ENCODE data around the gene GRM5.

Gene GRM5

GRCh38 chr11:88552379-88553062, 513.3 kb downstream of the GRM5 start:
- in situ Hi-C loops (cut with HindIII; ENCODE audit: low sequenced_read_pairs), result no loop called here

GRCh38 chr11:88544656-88545280, 521.0 kb downstream of the GRM5 start:
- in situ Hi-C loops (cut with HindIII; ENCODE audit: low sequenced_read_pairs), result loop anchor here (5.0 to 25.0 kb wide), 3 partner anchors 307 to 532 kb away; no protein-coding TSS in a partner anchor

- in situ Hi-C loops (cut with HindIII; ENCODE audit: low sequenced_read_pairs), result loop anchor here (5.0 to 25.0 kb wide), 3 partner anchors 307 to 532 kb away; no protein-coding TSS in a partner anchor
Observed at GRCh38 chr11:88543902-88544655, 521.7 kb downstream of the GRM5 start.

GRCh38 chr11:88541006-88541405, 524.8 kb downstream of the GRM5 start:
- in situ Hi-C loops (cut with HindIII; ENCODE audit: low sequenced_read_pairs), result loop anchor here (5.0 to 25.0 kb wide), 3 partner anchors 304 to 529 kb away; no protein-coding TSS in a partner anchor

GRCh38 chr11:88538098-88538497, 527.7 kb downstream of the GRM5 start:
- in situ Hi-C loops (cut with HindIII; ENCODE audit: low sequenced_read_pairs), result loop anchor here (25.0 kb wide), 1 partner anchor 526 kb away; no protein-coding TSS in a partner anchor

- in situ Hi-C loops (cut with HindIII; ENCODE audit: low sequenced_read_pairs), result loop anchor here (25.0 kb wide), 1 partner anchor 525 kb away; no protein-coding TSS in a partner anchor
Observed at GRCh38 chr11:88537613-88538012, 528.2 kb downstream of the GRM5 start.

- in situ Hi-C loops (cut with HindIII; ENCODE audit: low sequenced_read_pairs), result loop anchor here (25.0 kb wide), 1 partner anchor 524 kb away; no protein-coding TSS in a partner anchor
Observed at GRCh38 chr11:88536616-88537265, 529.0 kb downstream of the GRM5 start.

- in situ Hi-C loops (cut with HindIII; ENCODE audit: low sequenced_read_pairs), result loop anchor here (25.0 kb wide), 1 partner anchor 524 kb away; no protein-coding TSS in a partner anchor
Observed at GRCh38 chr11:88535916-88536547, 529.8 kb downstream of the GRM5 start.

GRCh38 chr11:88535266-88535665, 530.5 kb downstream of the GRM5 start:
- in situ Hi-C loops (cut with HindIII; ENCODE audit: low sequenced_read_pairs), result loop anchor here (25.0 kb wide), 1 partner anchor 523 kb away; no protein-coding TSS in a partner anchor

GRCh38 chr11:88534706-88535105, 531.1 kb downstream of the GRM5 start:
- in situ Hi-C loops (cut with HindIII; ENCODE audit: low sequenced_read_pairs), result loop anchor here (25.0 kb wide), 1 partner anchor 522 kb away; no protein-coding TSS in a partner anchor

GRCh38 chr11:88534185-88534584, 531.6 kb downstream of the GRM5 start:
- in situ Hi-C loops (cut with HindIII; ENCODE audit: low sequenced_read_pairs), result loop anchor here (25.0 kb wide), 1 partner anchor 522 kb away; no protein-coding TSS in a partner anchor

GRCh38 chr11:88533001-88533400, 532.8 kb downstream of the GRM5 start:
- in situ Hi-C loops (cut with HindIII; ENCODE audit: low sequenced_read_pairs), result loop anchor here (25.0 kb wide), 1 partner anchor 521 kb away; no protein-coding TSS in a partner anchor

- in situ Hi-C loops (cut with HindIII; ENCODE audit: low sequenced_read_pairs), result loop anchor here (25.0 kb wide), 1 partner anchor 520 kb away; no protein-coding TSS in a partner anchor
Observed at GRCh38 chr11:88531831-88532230, 534.0 kb downstream of the GRM5 start.

GRCh38 chr11:88529426-88529825, 536.4 kb downstream of the GRM5 start:
- in situ Hi-C loops (cut with HindIII; ENCODE audit: low sequenced_read_pairs), result loop anchor here (25.0 kb wide), 1 partner anchor 517 kb away; no protein-coding TSS in a partner anchor

- in situ Hi-C loops (cut with HindIII; ENCODE audit: low sequenced_read_pairs), result no loop called here
Observed at GRCh38 chr11:88523386-88524071, 542.3 kb downstream of the GRM5 start.

GRCh38 chr11:88522624-88523385, 543.0 kb downstream of the GRM5 start:
- in situ Hi-C loops (cut with HindIII; ENCODE audit: low sequenced_read_pairs), result no loop called here

- in situ Hi-C loops (cut with HindIII; ENCODE audit: low sequenced_read_pairs), result no loop called here
Observed at GRCh38 chr11:88521799-88522201, 544.0 kb downstream of the GRM5 start.

- in situ Hi-C loops (cut with HindIII; ENCODE audit: low sequenced_read_pairs), result no loop called here
Observed at GRCh38 chr11:88521399-88521798, 544.4 kb downstream of the GRM5 start.
